Peyer's patch (tissue), 4 donors: ENCODE measurements around the gene CLASP1. TPM values are rescaled to one million over a fixed set of nuclear protein-coding genes. Genes with fewer than 3 reads are reported as not detected.
A peak's percentile ranks its signal among the peaks of the same experiment; 100 is the strongest.
"Not testable (repeated sequence)": the region's sequence is repeated elsewhere in the genome, so short reads cannot be mapped to it uniquely, and the experiment has no call there.

Source experiments
- DNase-seq, 3 donors: peaks; one replicate each; pipeline ENCODE4 v3.0.0-alpha.2; 2017 to 2019
- H3K27ac ChIP-seq, 4 donors: fragments of 200-600 bp; sonication (generic); one replicate each; pipeline ENCODE4 v1.5.1; 2016 to 2019
- H3K27me3 ChIP-seq, 2 donors: fragments of 200-600 bp; sonication (generic); one replicate each; pipeline ENCODE4 v1.5.1; 2019
- H3K36me3 ChIP-seq, 3 donors: fragments of 200-600 bp; sonication (generic); one replicate each; pipeline ENCODE4 v1.5.1; 2016 to 2019
- H3K4me1 ChIP-seq, 4 donors: fragments of 200-600 bp; sonication (generic); one replicate each; pipeline ENCODE4 v1.5.1; 2016 to 2019
- H3K4me3 ChIP-seq, 4 donors: fragments of 200-600 bp; sonication (generic); 1 replicate in 3 of 4; 2 replicates in 1 of 4; pipeline ENCODE4 v1.5.1; 2016 to 2019; ENCODE audit warnings: mild to moderate bottlenecking in 1 of 4
- H3K9me3 ChIP-seq, 4 donors: fragments of 200-600 bp; sonication (generic); one replicate each; pipeline ENCODE4 v1.5.1; 2016 to 2019; ENCODE audit warnings: mild to moderate bottlenecking in 1 of 4
- CTCF ChIP-seq, 6 experiments: fragments of 450-650 bp in 4 of 6; fragments of 200-600 bp in 2 of 6; sonication (generic) in 1 of 6; IDR thresholded peaks; one replicate each; pipeline ENCODE4 v1.5.1; 2017 to 2019; ENCODE audit warnings: antibody characterized with exemption in 6 of 6, mild to moderate bottlenecking in 3 of 6, moderate library complexity in 1 of 6
- POLR2A ChIP-seq, 2 donors: fragments of 450-650 bp; IDR thresholded peaks; one replicate each; pipeline ENCODE4 v1.5.1; 2017; ENCODE audit warnings: antibody characterized with exemption in 2 of 2, mild to moderate bottlenecking in 2 of 2, moderate library complexity in 2 of 2
- total RNA-seq, 4 donors: library from RNA; depleted of rRNA; stranded (reverse); fragments of >200 nt; gene quantifications; one replicate each; pipeline ENCODE4 v1.1.0, GENCODE V29; 2016

CLASP1 gene
- total RNA-seq, 4 donors from 2014 or later = 30.5 to 130 (median 73.7) TPM

- Histone ChIP-seq H3K9me3 (no peaks in the 10 kb centered on the region), H3K36me3 (no peaks in the 10 kb centered on the region), H3K27me3 (no peaks in the 10 kb centered on the region), H3K27ac (no peak overlapping the region), H3K4me3 (no peak overlapping the region), H3K4me1 (peaks cover 0 to under 1% (median 0%) of the 10 kb centered on the region in 4 donors)
- DNase-seq = no peak
- TF ChIP-seq CTCF (IDR thresholded peaks at IDR 0.05) = no peak
- TF ChIP-seq POLR2A (IDR thresholded peaks at IDR 0.05) = no peak
These were observed 45.3 kb upstream of the CLASP1 start for GRCh38 chr2:121694398-121695170.

DNA sequence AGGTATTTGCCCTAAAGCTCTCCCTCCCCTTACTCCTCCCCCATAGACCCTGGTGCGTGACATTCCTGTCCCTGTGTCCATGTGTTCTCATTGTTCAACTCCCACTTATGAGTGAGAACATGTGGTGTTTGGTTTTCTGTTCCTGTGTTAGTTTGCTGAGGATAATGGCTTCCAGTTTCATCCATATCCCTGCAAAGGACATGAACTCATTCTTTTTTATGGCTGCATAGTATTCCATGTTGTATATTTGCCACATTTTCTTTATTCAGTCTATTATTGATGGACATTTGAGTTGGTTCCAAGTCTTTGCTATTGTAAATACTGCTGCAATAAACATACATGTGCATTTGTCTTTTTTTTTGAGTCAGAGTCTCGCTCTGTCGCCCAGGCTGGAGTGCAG lies 41.3 kb upstream of the CLASP1 start:
- not testable (repeated sequence) for H3K27ac ChIP-seq, H3K4me1 ChIP-seq, H3K9me3 ChIP-seq, DNase-seq, H3K27me3 ChIP-seq, H3K4me3 ChIP-seq, H3K36me3 ChIP-seq

DNA sequence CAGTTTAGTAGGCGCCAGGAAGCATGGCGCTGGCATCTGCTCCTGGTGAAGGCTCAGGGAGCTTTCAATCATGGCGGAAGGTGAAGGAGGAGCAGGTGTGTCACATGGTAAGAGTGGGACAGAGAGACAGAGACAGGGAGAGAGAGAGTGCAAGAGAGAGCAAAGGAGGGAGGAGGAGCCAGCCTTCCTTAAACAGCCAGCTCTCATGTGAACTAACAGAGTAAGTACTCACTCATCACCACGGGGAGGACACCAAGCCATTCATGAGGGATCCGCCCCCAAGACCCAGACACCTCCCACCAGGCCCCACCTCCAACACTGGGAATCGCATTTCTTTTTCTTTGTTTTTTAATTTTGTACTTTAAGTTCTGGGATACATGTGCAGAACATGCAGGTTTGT lies 40.8 kb upstream of the CLASP1 start:
- no peak for DNase-seq
- H3K9me3 ChIP-seq = no peaks in the 10 kb centered on the region
- no peaks in the 10 kb centered on the region for H3K4me1 ChIP-seq
- no peak overlapping the region for H3K4me3 ChIP-seq
- no peaks in the 10 kb centered on the region for H3K36me3 ChIP-seq
- no peak for TF ChIP-seq CTCF (IDR thresholded peaks at IDR 0.05)
- TF ChIP-seq POLR2A (IDR thresholded peaks at IDR 0.05) = no peak
- no peaks in the 10 kb centered on the region for H3K27me3 ChIP-seq
- H3K27ac ChIP-seq = no peak overlapping the region

- no peak overlapping the region for H3K27ac ChIP-seq
These were observed 40.1 kb upstream of the CLASP1 start for GRCh38 chr2:121689356-121689755.

GRCh38 chr2:121688820-121689219 lies 39.6 kb upstream of the CLASP1 start:
- Histone ChIP-seq H3K36me3 (no peaks in the 10 kb centered on the region), H3K4me1 (no peaks in the 10 kb centered on the region), H3K4me3 (no peak overlapping the region), H3K9me3 (no peaks in the 10 kb centered on the region), H3K27ac (no peak overlapping the region), H3K27me3 (no peaks in the 10 kb centered on the region)
- no peak for DNase-seq
- TF ChIP-seq CTCF (IDR thresholded peaks at IDR 0.05) (no peak), POLR2A (IDR thresholded peaks at IDR 0.05) (no peak)

More at GRCh38 chr2:121689356-121689755, 40.1 kb upstream of the CLASP1 start:
- no peaks in the 10 kb centered on the region for H3K36me3 ChIP-seq
- no peak for DNase-seq
- H3K4me1 ChIP-seq = no peaks in the 10 kb centered on the region
- H3K27me3 ChIP-seq = no peaks in the 10 kb centered on the region
- no peak overlapping the region for H3K4me3 ChIP-seq
- H3K9me3 ChIP-seq = no peaks in the 10 kb centered on the region
- TF ChIP-seq POLR2A (IDR thresholded peaks at IDR 0.05) = no peak
- TF ChIP-seq CTCF (IDR thresholded peaks at IDR 0.05) = peak in 2 of 6 experiments; percentile 30 to 36

DNA sequence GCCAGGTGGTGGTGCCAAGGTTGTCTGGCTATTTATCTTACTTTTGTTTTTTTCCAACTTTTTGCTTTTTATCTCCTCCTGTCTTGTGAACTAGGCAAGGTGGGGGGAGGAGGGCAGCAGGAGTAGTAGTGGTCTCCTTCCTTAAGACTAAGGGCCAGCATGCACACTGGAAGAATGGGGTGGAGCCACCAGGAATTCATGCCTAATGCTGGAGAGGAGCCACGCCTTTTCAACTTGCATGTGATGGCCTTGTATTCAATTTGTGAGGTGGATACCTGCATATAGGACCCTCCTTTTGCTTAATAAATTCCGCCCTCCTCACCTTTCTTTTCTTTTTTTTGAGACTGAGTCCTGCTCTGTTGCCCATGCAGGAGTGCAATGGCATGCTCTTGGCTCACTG lies 37.6 kb upstream of the CLASP1 start:
- no peak for DNase-seq
- Histone ChIP-seq H3K27ac (no peak overlapping the region), H3K4me1 (no peaks in the 10 kb centered on the region), H3K9me3 (peaks cover 0 to 19% (median 9%) of the 10 kb centered on the region in 4 donors), H3K27me3 (no peaks in the 10 kb centered on the region), H3K36me3 (no peaks in the 10 kb centered on the region), H3K4me3 (no peak overlapping the region)
- TF ChIP-seq CTCF (IDR thresholded peaks at IDR 0.05) (no peak), POLR2A (IDR thresholded peaks at IDR 0.05) (no peak)
